WTC11 (cell line): ENCODE results near the gene CLEC2A.

ENCODE experiments used
- SMAD3 ChIP-seq: sonication (generic); formaldehyde crosslinking; IDR thresholded peaks from 2 replicates; pipeline ENCODE4 v1.8.0; 2022; ENCODE audit warnings: missing genetic modification reagents, mild to moderate bottlenecking, borderline replicate concordance
- TF ChIP-seq, protein P1 (sequence below): fragments of 200-600 bp; IDR thresholded peaks from 2 replicates; pipeline ENCODE4 v1.8.0; 2022; ENCODE audit warnings: antibody characterized with exemption
- TF ChIP-seq, protein P2 (sequence below): sonication (generic); formaldehyde crosslinking; IDR thresholded peaks from 2 replicates; pipeline ENCODE4 v1.8.1; 2022; ENCODE audit warnings: low read depth, missing genetic modification reagents, borderline replicate concordance
- TF ChIP-seq, protein P3 (sequence below): sonication (generic); formaldehyde crosslinking; conservative IDR thresholded peaks from 2 replicates; pipeline ENCODE4 v1.8.1; 2022; ENCODE audit warnings: mild to moderate bottlenecking, missing genetic modification reagents
- TF ChIP-seq, protein P4 (sequence below): sonication (generic); formaldehyde crosslinking; IDR thresholded peaks from 2 replicates; pipeline ENCODE4 v1.8.0; 2023; ENCODE audit warnings: missing genetic modification reagents

DNA sequence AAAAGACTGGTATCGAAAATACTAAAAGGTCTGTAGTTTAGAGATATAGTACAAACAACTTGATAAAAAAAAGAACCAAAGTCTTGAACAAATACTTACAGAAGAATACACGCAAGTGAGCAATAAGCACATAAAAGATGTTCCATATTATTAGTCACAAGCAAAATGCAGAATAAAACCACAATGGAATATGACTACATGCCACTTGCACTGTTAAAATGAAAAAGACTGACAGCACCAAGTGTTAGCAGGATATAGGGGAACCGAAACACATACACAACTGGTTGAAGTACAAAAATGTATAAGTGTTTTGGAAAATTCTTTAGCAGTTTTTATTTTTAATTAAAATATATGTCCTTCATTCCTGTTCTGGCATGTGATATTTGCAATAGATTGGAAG is 3.6 kb downstream of the CLEC2A start:
- no peak for TF ChIP-seq SMAD3
- TF ChIP-seq, protein P1, sequence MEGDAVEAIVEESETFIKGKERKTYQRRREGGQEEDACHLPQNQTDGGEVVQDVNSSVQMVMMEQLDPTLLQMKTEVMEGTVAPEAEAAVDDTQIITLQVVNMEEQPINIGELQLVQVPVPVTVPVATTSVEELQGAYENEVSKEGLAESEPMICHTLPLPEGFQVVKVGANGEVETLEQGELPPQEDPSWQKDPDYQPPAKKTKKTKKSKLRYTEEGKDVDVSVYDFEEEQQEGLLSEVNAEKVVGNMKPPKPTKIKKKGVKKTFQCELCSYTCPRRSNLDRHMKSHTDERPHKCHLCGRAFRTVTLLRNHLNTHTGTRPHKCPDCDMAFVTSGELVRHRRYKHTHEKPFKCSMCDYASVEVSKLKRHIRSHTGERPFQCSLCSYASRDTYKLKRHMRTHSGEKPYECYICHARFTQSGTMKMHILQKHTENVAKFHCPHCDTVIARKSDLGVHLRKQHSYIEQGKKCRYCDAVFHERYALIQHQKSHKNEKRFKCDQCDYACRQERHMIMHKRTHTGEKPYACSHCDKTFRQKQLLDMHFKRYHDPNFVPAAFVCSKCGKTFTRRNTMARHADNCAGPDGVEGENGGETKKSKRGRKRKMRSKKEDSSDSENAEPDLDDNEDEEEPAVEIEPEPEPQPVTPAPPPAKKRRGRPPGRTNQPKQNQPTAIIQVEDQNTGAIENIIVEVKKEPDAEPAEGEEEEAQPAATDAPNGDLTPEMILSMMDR: no peak
- TF ChIP-seq, protein P2, sequence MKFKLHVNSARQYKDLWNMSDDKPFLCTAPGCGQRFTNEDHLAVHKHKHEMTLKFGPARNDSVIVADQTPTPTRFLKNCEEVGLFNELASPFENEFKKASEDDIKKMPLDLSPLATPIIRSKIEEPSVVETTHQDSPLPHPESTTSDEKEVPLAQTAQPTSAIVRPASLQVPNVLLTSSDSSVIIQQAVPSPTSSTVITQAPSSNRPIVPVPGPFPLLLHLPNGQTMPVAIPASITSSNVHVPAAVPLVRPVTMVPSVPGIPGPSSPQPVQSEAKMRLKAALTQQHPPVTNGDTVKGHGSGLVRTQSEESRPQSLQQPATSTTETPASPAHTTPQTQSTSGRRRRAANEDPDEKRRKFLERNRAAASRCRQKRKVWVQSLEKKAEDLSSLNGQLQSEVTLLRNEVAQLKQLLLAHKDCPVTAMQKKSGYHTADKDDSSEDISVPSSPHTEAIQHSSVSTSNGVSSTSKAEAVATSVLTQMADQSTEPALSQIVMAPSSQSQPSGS (CRISPR knock-in tag): no peak
- TF ChIP-seq, protein P3, sequence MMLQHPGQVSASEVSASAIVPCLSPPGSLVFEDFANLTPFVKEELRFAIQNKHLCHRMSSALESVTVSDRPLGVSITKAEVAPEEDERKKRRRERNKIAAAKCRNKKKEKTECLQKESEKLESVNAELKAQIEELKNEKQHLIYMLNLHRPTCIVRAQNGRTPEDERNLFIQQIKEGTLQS (CRISPR knock-in tag): no peak
- TF ChIP-seq, protein P4, sequence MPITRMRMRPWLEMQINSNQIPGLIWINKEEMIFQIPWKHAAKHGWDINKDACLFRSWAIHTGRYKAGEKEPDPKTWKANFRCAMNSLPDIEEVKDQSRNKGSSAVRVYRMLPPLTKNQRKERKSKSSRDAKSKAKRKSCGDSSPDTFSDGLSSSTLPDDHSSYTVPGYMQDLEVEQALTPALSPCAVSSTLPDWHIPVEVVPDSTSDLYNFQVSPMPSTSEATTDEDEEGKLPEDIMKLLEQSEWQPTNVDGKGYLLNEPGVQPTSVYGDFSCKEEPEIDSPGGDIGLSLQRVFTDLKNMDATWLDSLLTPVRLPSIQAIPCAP (CRISPR knock-in tag): no peak
